H1 (cell line): ENCODE data around the gene DRAXIN. TPM values are rescaled to one million over a fixed set of nuclear protein-coding genes. Genes with fewer than 3 reads are reported as not detected.
A peak's percentile ranks its signal among the peaks of the same experiment; 100 is the strongest.

Experiments
- ASH2L ChIP-seq: fragments of 200-600, 300-600 bp; sonication (generic); IDR thresholded peaks from one replicate; pipeline ENCODE4 v1.7.1; 2017; ENCODE audit warnings: low read length
- BACH1 ChIP-seq: IDR thresholded peaks from 2 replicates; pipeline ENCODE4 v1.6.1; 2012; ENCODE audit warnings: low read length, improper control_type of control experiment
- BRCA1 ChIP-seq: IDR thresholded peaks from 2 replicates; pipeline ENCODE4 v1.6.1; 2012; ENCODE audit warnings: low read depth, low read length, improper control_type of control experiment
- CHD1 ChIP-seq: IDR thresholded peaks from 2 replicates; pipeline ENCODE4 v1.6.1; 2012; ENCODE audit warnings: low read depth, low read length, improper control_type of control experiment
- CTBP2 ChIP-seq: IDR thresholded peaks from 2 replicates; pipeline ENCODE4 v1.7.0; 2011; ENCODE audit warnings: borderline replicate concordance, mild to moderate bottlenecking, moderate library complexity, mixed read lengths, low read length; ENCODE audit not compliant: insufficient read depth, insufficient read length
- CTCF ChIP-seq, 3 experiments: IDR thresholded peaks; 1 replicate in 2 of 3; 2 replicates in 1 of 3; pipeline versions ENCODE4 v1.5.1 to v1.6.1; 2011; ENCODE audit warnings: low read length in 3 of 3, mild to moderate bottlenecking in 3 of 3, inconsistent platforms in 2 of 3, low read depth in 1 of 3, moderate library complexity in 1 of 3; ENCODE audit not compliant: insufficient read depth in 1 of 3; ENCODE audit errors: control extremely low read depth in 1 of 3
- EZH2 ChIP-seq: fragments of 200-600 bp; sonication (generic); IDR thresholded peaks from 2 replicates; pipeline ENCODE4 v1.7.1; 2012; ENCODE audit warnings: low read depth, mild to moderate bottlenecking, moderate library complexity, low read length, inconsistent platforms; ENCODE audit not compliant: severe bottlenecking
- GABPA ChIP-seq: IDR thresholded peaks from 2 replicates; pipeline ENCODE4 v1.6.1; 2011; ENCODE audit warnings: mild to moderate bottlenecking, low read length, moderate library complexity, borderline replicate concordance; ENCODE audit not compliant: insufficient read depth
- HDAC2 ChIP-seq, 2 experiments: fragments of 300-600 bp in 1 of 2; sonication (generic) in 1 of 2; IDR thresholded peaks; 2 replicates each; pipeline ENCODE4 v1.6.1; 2011 to 2012; ENCODE audit warnings: low read depth in 2 of 2, low read length in 2 of 2, mild to moderate bottlenecking in 2 of 2, moderate library complexity in 2 of 2, borderline replicate concordance in 1 of 2, inconsistent platforms in 1 of 2
- HDAC6 ChIP-seq: IDR thresholded peaks from one replicate; pipeline ENCODE4 v1.7.1; 2012; ENCODE audit warnings: low read depth, mild to moderate bottlenecking, inconsistent platforms, low read length, moderate library complexity
- JUN ChIP-seq: IDR thresholded peaks from 2 replicates; pipeline ENCODE4 v1.6.1; 2011; ENCODE audit warnings: low read depth, mild to moderate bottlenecking, improper control_type of control experiment, low read length
- KDM1A ChIP-seq: fragments of 200-600, 300-600 bp; sonication (generic); IDR thresholded peaks from 2 replicates; pipeline ENCODE4 v1.7.1; 2016; ENCODE audit warnings: mild to moderate bottlenecking, low read length, borderline replicate concordance
- KDM5A ChIP-seq: fragments of 200-600 bp; IDR thresholded peaks from 2 replicates; pipeline ENCODE4 v1.7.1; 2012; ENCODE audit warnings: mild to moderate bottlenecking, low read length, inconsistent platforms, mixed read lengths
- NRF1 ChIP-seq: IDR thresholded peaks from 2 replicates; pipeline ENCODE4 v1.6.1; 2011; ENCODE audit warnings: mild to moderate bottlenecking, low read depth, low read length, improper control_type of control experiment
- POU5F1 ChIP-seq: IDR thresholded peaks from 2 replicates; pipeline ENCODE4 v1.6.1; 2011; ENCODE audit warnings: low read depth, mild to moderate bottlenecking, low read length, moderate library complexity
- SAP30 ChIP-seq: fragments of 300-600 bp; sonication (generic); IDR thresholded peaks from 2 replicates; pipeline ENCODE4 v1.7.1; 2012; ENCODE audit warnings: low read length, moderate library complexity, mild to moderate bottlenecking, inconsistent platforms; ENCODE audit not compliant: insufficient read depth, insufficient replicate concordance
- SP2 ChIP-seq: IDR thresholded peaks from 2 replicates; pipeline ENCODE4 v1.6.1; 2012; ENCODE audit warnings: mild to moderate bottlenecking, low read length, inconsistent platforms
- SUZ12 ChIP-seq: fragments of 200-600 bp; sonication (generic); IDR thresholded peaks from 2 replicates; pipeline ENCODE4 v1.6.1; 2012; ENCODE audit warnings: mild to moderate bottlenecking, inconsistent platforms, low read length, moderate library complexity, mixed read lengths
- TAF1 ChIP-seq: IDR thresholded peaks from 2 replicates; pipeline ENCODE4 v1.6.1; 2011; ENCODE audit warnings: mild to moderate bottlenecking, low read depth, low read length
- TBP ChIP-seq: IDR thresholded peaks from 2 replicates; pipeline ENCODE4 v1.6.1; 2011; ENCODE audit warnings: low read depth, low read length, improper control_type of control experiment
- TEAD4 ChIP-seq: IDR thresholded peaks from 2 replicates; pipeline ENCODE4 v1.6.1; 2012; ENCODE audit warnings: low read depth, low read length, inconsistent platforms, mixed read lengths
- polyA plus RNA-seq, 7 experiments: library from polyadenylated mRNA; depleted of rRNA in 3 of 7; stranded (reverse) in 5 of 7; unstranded in 2 of 7; fragments of >200 nt in 5 of 7; fragments of 200-250 nt in 2 of 7; gene quantifications; 1 replicate in 5 of 7; 2 replicates in 1 of 7; 4 replicates in 1 of 7; pipeline versions ENCODE4 v1.2.1 to v1.2.3, GENCODE V29; 2011 to 2013; ENCODE audit warnings: missing spikeins in 2 of 7, mixed read lengths in 2 of 7
- total RNA-seq: library from RNA; stranded (reverse); fragmentation: NEBNext Ultra II Directional; extraction: Animal tissue kit (Norgen Biotek cat#: 25700); gene quantifications from 2 replicates; pipeline ENCODE4 v1.2.1, GENCODE V29; 2021

The DRAXIN gene
- total and polyA plus RNA-seq, 2 of the 8 experiments (the other 6 are each of a cell fraction or from before 2014, with no cell fraction given): 4.6 to 17.6 TPM

- TF ChIP-seq CTCF (IDR thresholded peaks at IDR 0.05; ENCODE audit: control extremely low read depth in 1 of 3, insufficient read depth in 1 of 3, low read depth in 1 of 3, low read length in 3 of 3) (peak in 2 of 3 experiments; percentile 8 to 23; a peak in 2 of 4 replicates), HDAC2 (IDR thresholded peaks at IDR 0.05; ENCODE audit: borderline replicate concordance in 1 of 2, low read depth in 2 of 2, low read length in 2 of 2) (peak in 1 of 2 experiments; percentile 97; a peak in 2 of 4 replicates), KDM5A (no peak), JUN (no peak), SUZ12 (no peak), KDM1A (peak; percentile 65; the same call in 1 of the 2 replicates), CHD1 (no peak), SP2 (no peak), CTBP2 (no peak), EZH2 (no peak), BACH1 (peak; percentile 24; the same call in 1 of the 2 replicates), SAP30 (no peak), ASH2L (no peak), NRF1 (no peak), TAF1 (peak; percentile 20; the same call in 1 of the 2 replicates), TBP (no peak), TEAD4 (peak; percentile 25; the same call in 1 of the 2 replicates), GABPA (no peak; the same call in 1 of the 2 replicates), BRCA1 (no peak), POU5F1 (no peak), HDAC6 (no peak)
Observed at GRCh38 chr1:11735854-11736745, 44.6 kb downstream of the DRAXIN start, which contains the start of gene AGTRAP (continued).
